HEK293 (cell line): Measurements from ENCODE around the gene NOL4L.

Experiments
- BCL6B ChIP-seq: fragments of 450-650 bp; formaldehyde crosslinking; IDR thresholded peaks from 2 replicates; pipeline ENCODE4 v1.5.1; 2017; ENCODE audit warnings: missing biosample characterization, missing genetic modification characterization
- SALL2 ChIP-seq: fragments of 450-650 bp; formaldehyde crosslinking; IDR thresholded peaks from 2 replicates; pipeline ENCODE4 v1.5.0; 2017; ENCODE audit warnings: missing biosample characterization, mild to moderate bottlenecking, missing genetic modification characterization, borderline replicate concordance
- ZBTB7A ChIP-seq: fragments of 450-650 bp; formaldehyde crosslinking; IDR thresholded peaks from 2 replicates; pipeline ENCODE4 v1.5.1; 2016; ENCODE audit warnings: low read depth, missing biosample characterization, missing genetic modification characterization
- ZIC2 ChIP-seq: fragments of 450-650 bp; formaldehyde crosslinking; IDR thresholded peaks from 2 replicates; pipeline ENCODE4 v1.5.1; 2016; ENCODE audit warnings: missing biosample characterization, missing genetic modification characterization
- ZNF175 ChIP-seq: fragments of 450-650 bp; formaldehyde crosslinking; IDR thresholded peaks from 2 replicates; pipeline ENCODE4 v1.5.1; 2016; ENCODE audit warnings: missing biosample characterization, missing genetic modification characterization
- ZNF223 ChIP-seq: fragments of 450-650 bp; formaldehyde crosslinking; IDR thresholded peaks from 2 replicates; pipeline ENCODE4 v1.5.1; 2016; ENCODE audit warnings: missing biosample characterization, missing genetic modification characterization
- ZNF23 ChIP-seq: fragments of 450-650 bp; formaldehyde crosslinking; IDR thresholded peaks from 2 replicates; pipeline ENCODE4 v1.5.1; 2016; ENCODE audit warnings: missing biosample characterization, missing genetic modification characterization, borderline replicate concordance
- ZNF354C ChIP-seq: fragments of 450-650 bp; formaldehyde crosslinking; IDR thresholded peaks from 2 replicates; pipeline ENCODE4 v1.5.1; 2016; ENCODE audit warnings: missing biosample characterization, missing genetic modification characterization, low read depth, borderline replicate concordance
- ZNF366 ChIP-seq: fragments of 450-650 bp; formaldehyde crosslinking; conservative IDR thresholded peaks from 2 replicates; pipeline ENCODE4 v1.5.1; 2016; ENCODE audit warnings: missing biosample characterization, missing genetic modification characterization
- ZNF501 ChIP-seq: fragments of 450-650 bp; formaldehyde crosslinking; IDR thresholded peaks from 2 replicates; pipeline ENCODE4 v1.5.1; 2016; ENCODE audit warnings: missing biosample characterization, missing genetic modification characterization
- ZNF514 ChIP-seq: fragments of 450-650 bp; formaldehyde crosslinking; IDR thresholded peaks from 2 replicates; pipeline ENCODE4 v1.5.1; 2016; ENCODE audit warnings: missing biosample characterization, missing genetic modification characterization
- ZNF830 ChIP-seq: fragments of 450-650 bp; IDR thresholded peaks from 2 replicates; pipeline ENCODE4 v1.5.0; 2018; ENCODE audit warnings: missing biosample characterization, missing genetic modification characterization, low read depth, mild to moderate bottlenecking, moderate library complexity
- TF ChIP-seq, protein P1 (sequence below): fragments of 450-650 bp; formaldehyde crosslinking; IDR thresholded peaks from 2 replicates; pipeline ENCODE4 v1.5.1; 2016; ENCODE audit warnings: missing biosample characterization, missing genetic modification characterization
- TF ChIP-seq, protein P2 (sequence below): fragments of 450-650 bp; formaldehyde crosslinking; IDR thresholded peaks from 2 replicates; pipeline ENCODE4 v1.5.1; 2016; ENCODE audit warnings: missing biosample characterization, missing genetic modification characterization

GRCh38 chr20:32573167-32573851 lies 11.8 kb downstream of the NOL4L start:
- no peak for TF ChIP-seq ZNF514 (tag by site-specific recombination)
- TF ChIP-seq BCL6B: no peak
- no peak for TF ChIP-seq ZNF501
- TF ChIP-seq, protein P1, sequence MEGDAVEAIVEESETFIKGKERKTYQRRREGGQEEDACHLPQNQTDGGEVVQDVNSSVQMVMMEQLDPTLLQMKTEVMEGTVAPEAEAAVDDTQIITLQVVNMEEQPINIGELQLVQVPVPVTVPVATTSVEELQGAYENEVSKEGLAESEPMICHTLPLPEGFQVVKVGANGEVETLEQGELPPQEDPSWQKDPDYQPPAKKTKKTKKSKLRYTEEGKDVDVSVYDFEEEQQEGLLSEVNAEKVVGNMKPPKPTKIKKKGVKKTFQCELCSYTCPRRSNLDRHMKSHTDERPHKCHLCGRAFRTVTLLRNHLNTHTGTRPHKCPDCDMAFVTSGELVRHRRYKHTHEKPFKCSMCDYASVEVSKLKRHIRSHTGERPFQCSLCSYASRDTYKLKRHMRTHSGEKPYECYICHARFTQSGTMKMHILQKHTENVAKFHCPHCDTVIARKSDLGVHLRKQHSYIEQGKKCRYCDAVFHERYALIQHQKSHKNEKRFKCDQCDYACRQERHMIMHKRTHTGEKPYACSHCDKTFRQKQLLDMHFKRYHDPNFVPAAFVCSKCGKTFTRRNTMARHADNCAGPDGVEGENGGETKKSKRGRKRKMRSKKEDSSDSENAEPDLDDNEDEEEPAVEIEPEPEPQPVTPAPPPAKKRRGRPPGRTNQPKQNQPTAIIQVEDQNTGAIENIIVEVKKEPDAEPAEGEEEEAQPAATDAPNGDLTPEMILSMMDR: no peak
- TF ChIP-seq SALL2 (tag by site-specific recombination): no peak
- no peak for TF ChIP-seq ZNF366 (tag by site-specific recombination)
- TF ChIP-seq, protein P2, sequence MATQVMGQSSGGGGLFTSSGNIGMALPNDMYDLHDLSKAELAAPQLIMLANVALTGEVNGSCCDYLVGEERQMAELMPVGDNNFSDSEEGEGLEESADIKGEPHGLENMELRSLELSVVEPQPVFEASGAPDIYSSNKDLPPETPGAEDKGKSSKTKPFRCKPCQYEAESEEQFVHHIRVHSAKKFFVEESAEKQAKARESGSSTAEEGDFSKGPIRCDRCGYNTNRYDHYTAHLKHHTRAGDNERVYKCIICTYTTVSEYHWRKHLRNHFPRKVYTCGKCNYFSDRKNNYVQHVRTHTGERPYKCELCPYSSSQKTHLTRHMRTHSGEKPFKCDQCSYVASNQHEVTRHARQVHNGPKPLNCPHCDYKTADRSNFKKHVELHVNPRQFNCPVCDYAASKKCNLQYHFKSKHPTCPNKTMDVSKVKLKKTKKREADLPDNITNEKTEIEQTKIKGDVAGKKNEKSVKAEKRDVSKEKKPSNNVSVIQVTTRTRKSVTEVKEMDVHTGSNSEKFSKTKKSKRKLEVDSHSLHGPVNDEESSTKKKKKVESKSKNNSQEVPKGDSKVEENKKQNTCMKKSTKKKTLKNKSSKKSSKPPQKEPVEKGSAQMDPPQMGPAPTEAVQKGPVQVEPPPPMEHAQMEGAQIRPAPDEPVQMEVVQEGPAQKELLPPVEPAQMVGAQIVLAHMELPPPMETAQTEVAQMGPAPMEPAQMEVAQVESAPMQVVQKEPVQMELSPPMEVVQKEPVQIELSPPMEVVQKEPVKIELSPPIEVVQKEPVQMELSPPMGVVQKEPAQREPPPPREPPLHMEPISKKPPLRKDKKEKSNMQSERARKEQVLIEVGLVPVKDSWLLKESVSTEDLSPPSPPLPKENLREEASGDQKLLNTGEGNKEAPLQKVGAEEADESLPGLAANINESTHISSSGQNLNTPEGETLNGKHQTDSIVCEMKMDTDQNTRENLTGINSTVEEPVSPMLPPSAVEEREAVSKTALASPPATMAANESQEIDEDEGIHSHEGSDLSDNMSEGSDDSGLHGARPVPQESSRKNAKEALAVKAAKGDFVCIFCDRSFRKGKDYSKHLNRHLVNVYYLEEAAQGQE: no peak
- TF ChIP-seq ZNF223 (tag by site-specific recombination): no peak
- TF ChIP-seq ZBTB7A (tag by site-specific recombination): no peak
- TF ChIP-seq ZNF354C (tag by site-specific recombination): no peak
- TF ChIP-seq ZIC2: no peak
- no peak for TF ChIP-seq ZNF830
- no peak for TF ChIP-seq ZNF175 (tag by site-specific recombination)
- TF ChIP-seq ZNF23 (tag by site-specific recombination): no peak
